IMR-90 (cell line): Measurements from ENCODE around the gene ENDOU. TPM values are rescaled to one million over a fixed set of nuclear protein-coding genes. Genes with fewer than 3 reads are reported as not detected.

Experiments
- ATAC-seq: fragments of 200-7000 bp; cut with Tn5 transposase; 2 replicates; pipeline ENCODE4 v1.9.1; 2020; ENCODE audit warnings: low read depth, mild to moderate bottlenecking, moderate library complexity
- BruUV-seq: library from RNA; stranded (reverse); fragments of 400-500 nt; replicated peaks from 2 replicates; lab custom pipeline; 2021; lab: Mats Ljungman, UMichigan
- CTCF ChIA-PET: fragments of 300-600 bp; formaldehyde crosslinking; extraction: SDS; loops from one replicate; lab custom pipeline; 2021; ENCODE audit warnings: antibody characterized with exemption; lab: Yijun Ruan, JAX
- POLR2A ChIA-PET: fragments of 300-600 bp; sonication (Branson Sonifier 250); formaldehyde crosslinking; loops from one replicate; lab custom pipeline; 2022; ENCODE audit warnings: antibody characterized with exemption; ENCODE audit not compliant: unreplicated experiment; lab: Charles Lee
- DNase-seq: peaks from one replicate; pipeline ENCODE4 v3.0.0; 2013
- H2AFZ ChIP-seq: replicated peaks from 2 replicates; pipeline ENCODE3; 2013; ENCODE audit warnings: low read length, mild to moderate bottlenecking; ENCODE audit not compliant: poor library complexity
- H2AK5ac ChIP-seq: 2 replicates; pipeline ENCODE4 v1.6.1; 2013; ENCODE audit warnings: low read depth, low read length, inconsistent platforms
- H2AK9ac ChIP-seq: replicated peaks from 2 replicates; pipeline ENCODE3; 2013; ENCODE audit warnings: mild to moderate bottlenecking, low read depth, low read length, moderate library complexity; ENCODE audit not compliant: poor library complexity
- H2BK120ac ChIP-seq: 2 replicates; pipeline ENCODE4 v1.6.1; 2013; ENCODE audit warnings: low read depth, low read length, inconsistent platforms
- H2BK15ac ChIP-seq: 3 replicates; pipeline ENCODE4 v1.6.1; 2013; ENCODE audit warnings: low read depth, low read length, inconsistent platforms
- H2BK20ac ChIP-seq: 2 replicates; pipeline ENCODE4 v1.6.1; 2013; ENCODE audit warnings: low read depth, mild to moderate bottlenecking, inconsistent platforms, low read length, moderate library complexity
- H2BK5ac ChIP-seq: 2 replicates; pipeline ENCODE4 v1.6.1; 2013; ENCODE audit warnings: mild to moderate bottlenecking, low read depth, low read length, inconsistent platforms; ENCODE audit not compliant: poor library complexity, severe bottlenecking
- H3K14ac ChIP-seq: replicated peaks from 2 replicates; pipeline ENCODE4 v1.6.1; 2013; ENCODE audit warnings: low read depth, low read length, inconsistent platforms
- H3K18ac ChIP-seq: 2 replicates; pipeline ENCODE4 v1.6.1; 2013; ENCODE audit warnings: low read depth, low read length, control low read depth
- H3K23ac ChIP-seq: 2 replicates; pipeline ENCODE4 v1.6.1; 2013; ENCODE audit warnings: low read depth, low read length, inconsistent platforms
- H3K27ac ChIP-seq: 2 replicates; pipeline ENCODE4 v1.5.1; 2013; ENCODE audit warnings: mild to moderate bottlenecking, control low read depth, low read length; ENCODE audit not compliant: insufficient read depth
- H3K27me3 ChIP-seq: 2 replicates; pipeline ENCODE4 v1.6.1; 2013; ENCODE audit warnings: low read length; ENCODE audit not compliant: control insufficient read depth, insufficient read depth
- H3K36me3 ChIP-seq: 2 replicates; pipeline ENCODE4 v1.6.1; 2013; ENCODE audit warnings: low read length, mixed read lengths; ENCODE audit not compliant: control insufficient read depth, insufficient read depth
- H3K4ac ChIP-seq: 2 replicates; pipeline ENCODE4 v1.6.1; 2013; ENCODE audit warnings: low read depth, low read length, inconsistent platforms
- H3K4me1 ChIP-seq: 2 replicates; pipeline ENCODE4 v1.6.1; 2013; ENCODE audit warnings: low read length, mixed read lengths; ENCODE audit not compliant: control insufficient read depth, insufficient read depth
- H3K4me2 ChIP-seq: 2 replicates; pipeline ENCODE4 v1.6.1; 2013; ENCODE audit warnings: low read depth, mild to moderate bottlenecking, control low read depth, low read length, moderate library complexity
- H3K4me3 ChIP-seq: 2 replicates; pipeline ENCODE4 v1.5.1; 2013; ENCODE audit warnings: low read depth, mild to moderate bottlenecking, control low read depth, low read length, moderate library complexity; ENCODE audit not compliant: insufficient read depth
- H3K56ac ChIP-seq: 2 replicates; pipeline ENCODE4 v1.6.1; 2013; ENCODE audit warnings: low read length, inconsistent platforms; ENCODE audit not compliant: insufficient read depth; ENCODE audit errors: extremely low read depth
- H3K79me1 ChIP-seq, 2 experiments: 2 replicates each; pipeline ENCODE4 v1.6.1; 2013; ENCODE audit warnings: low read length in 2 of 2, inconsistent platforms in 1 of 2, low read depth in 1 of 2
- H3K9ac ChIP-seq: 2 replicates; pipeline ENCODE4 v1.6.1; 2013; ENCODE audit warnings: low read depth, low read length, control low read depth
- H3K9me1 ChIP-seq: 2 replicates; pipeline ENCODE4 v1.6.1; 2013; ENCODE audit warnings: low read length, inconsistent platforms; ENCODE audit not compliant: insufficient read depth
- H3K9me3 ChIP-seq: 2 replicates; pipeline ENCODE4 v1.6.1; 2013; ENCODE audit warnings: low read length; ENCODE audit not compliant: control insufficient read depth, insufficient read depth
- H4K20me1 ChIP-seq: 2 replicates; pipeline ENCODE4 v1.6.1; 2013; ENCODE audit warnings: low read length, inconsistent platforms; ENCODE audit not compliant: insufficient read depth
- H4K5ac ChIP-seq: 2 replicates; pipeline ENCODE4 v1.6.1; 2013; ENCODE audit warnings: mild to moderate bottlenecking, low read depth, low read length, control low read depth
- H4K8ac ChIP-seq, 2 experiments: 2 replicates each; pipeline ENCODE4 v1.6.1; 2013; ENCODE audit warnings: low read depth in 2 of 2, low read length in 2 of 2, control low read depth in 1 of 2, inconsistent platforms in 1 of 2
- H4K91ac ChIP-seq: 2 replicates; pipeline ENCODE4 v1.6.1; 2013; ENCODE audit warnings: low read depth, low read length, inconsistent platforms; ENCODE audit not compliant: insufficient read depth
- BHLHE40 ChIP-seq: fragments of 150-350 bp; IDR thresholded peaks from 2 replicates; pipeline ENCODE4 v1.6.1; 2016; ENCODE audit warnings: mild to moderate bottlenecking, low read depth, low read length
- CTCF ChIP-seq: conservative IDR thresholded peaks from 2 replicates; pipeline ENCODE4 v1.5.1; 2012; ENCODE audit warnings: mild to moderate bottlenecking, low read depth, low read length, improper control_type of control experiment
- FOS ChIP-seq: fragments of 150-350 bp; IDR thresholded peaks from 2 replicates; pipeline ENCODE4 v1.6.1; 2016; ENCODE audit warnings: low read depth, low read length
- MXI1 ChIP-seq: IDR thresholded peaks from 2 replicates; pipeline ENCODE4 v1.6.1; 2012; ENCODE audit warnings: low read depth, mild to moderate bottlenecking, low read length, moderate library complexity, borderline replicate concordance
- RCOR1 ChIP-seq: IDR thresholded peaks from 2 replicates; pipeline ENCODE4 v1.6.1; 2012; ENCODE audit warnings: mild to moderate bottlenecking, low read length, improper control_type of control experiment; ENCODE audit not compliant: insufficient replicate concordance
- SMC3 ChIP-seq: fragments of 150-350 bp; IDR thresholded peaks from 2 replicates; pipeline ENCODE4 v1.6.1; 2016; ENCODE audit warnings: low read depth, mild to moderate bottlenecking, antibody characterized with exemption, low read length, moderate library complexity
- USF2 ChIP-seq: fragments of 150-350 bp; IDR thresholded peaks from 2 replicates; pipeline ENCODE4 v1.6.1; 2017; ENCODE audit warnings: mild to moderate bottlenecking, antibody characterized with exemption, low read length, low read depth
- WGBS, 2 experiments: methylation state at CpG; one replicate each; pipeline versions ENCODE4 v1.1.5 to v1.1.7; 2013; ENCODE audit warnings: missing lambda C conversion rate in 2 of 2; ENCODE audit not compliant: insufficient read length in 1 of 2; ENCODE audit errors: extremely low coverage in 2 of 2; 5-methylcytosine and 5-hydroxymethylcytosine counted together
- dilution Hi-C: fragments of 300-500 bp; cut with HindIII; formaldehyde crosslinking; loops from one replicate; pipeline ENCODE4 v1.14.3; 2018; ENCODE audit warnings: low sequenced_read_pairs; ENCODE audit not compliant: unreplicated experiment
- in situ Hi-C: fragments of 300-500 bp; cut with MboI; formaldehyde crosslinking; loops from 3 replicates; pipeline ENCODE4 v1.14.3; 2019; ENCODE audit warnings: low sequenced_read_pairs, inconsistent platforms, mixed read lengths
- intact Hi-C: fragments of 100-400 bp; cut with micrococcal nuclease; formaldehyde crosslinking; loops from 2 replicates; pipeline ENCODE4 v1.10.0; 2022
- polyA plus RNA-seq, 3 experiments: library from polyadenylated mRNA; depleted of rRNA; stranded (reverse); fragments of >200 nt; gene quantifications; 2 replicates each; pipeline ENCODE4 v1.2.3, GENCODE V29; 2012; ENCODE audit warnings: low replicate concordance in 1 of 3
- total RNA-seq: library from RNA; depleted of rRNA; stranded (reverse); fragments of >200 nt; gene quantifications from 2 replicates; pipeline ENCODE4 v1.2.3, GENCODE V29; 2012

ENDOU gene
- total and polyA plus RNA-seq, 2 of the 4 experiments (the other 2 are of a cell fraction) = under 0.01 to 0.09 TPM

DNA sequence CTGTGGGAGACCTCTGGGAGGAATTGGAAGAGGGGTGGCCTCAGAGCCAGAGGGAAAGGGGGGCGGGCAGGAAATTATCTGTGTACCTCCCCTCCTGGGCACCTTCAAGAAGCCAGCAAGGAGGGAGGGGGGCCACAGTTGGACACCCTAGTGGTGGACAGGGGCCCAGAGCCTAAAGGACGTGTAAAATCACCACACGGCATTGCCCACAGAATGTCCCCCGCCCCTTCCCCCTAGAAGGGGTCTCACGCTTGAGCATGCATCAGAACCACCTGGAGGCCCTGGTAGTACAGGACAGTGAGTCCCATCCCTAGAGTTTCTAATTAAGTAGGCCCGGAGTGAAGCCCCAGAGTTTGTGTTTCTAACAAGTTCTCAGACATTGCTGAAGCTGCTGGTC lies 8.2 kb downstream of the ENDOU start:
- H2BK20ac ChIP-seq = no peak overlapping the region
- ChIA-PET CTCF (interaction anchor here (0.5 to 1.2 kb wide), 7 partner anchors 10 to 902 kb away, joined by 3 to 7 read pairs (median 4); no protein-coding TSS in a partner anchor), POLR2A (no interaction called here)
- no peaks in the 10 kb centered on the region for H3K27me3 ChIP-seq
- no peak overlapping the region for H2BK5ac ChIP-seq
- H3K9ac ChIP-seq = no peak overlapping the region
- no peaks in the 10 kb centered on the region for H3K79me1 ChIP-seq
- no peaks in the 10 kb centered on the region for H3K36me3 ChIP-seq
- peak overlapping the region; percentile 82 for H2AFZ ChIP-seq
- in situ Hi-C loops = no loop called here
- H4K91ac ChIP-seq = no peak overlapping the region
- H3K9me1 ChIP-seq = no peaks in the 10 kb centered on the region
- no peak overlapping the region for H3K4ac ChIP-seq
- no peak overlapping the region for H3K14ac ChIP-seq
- no peak overlapping the region for H3K18ac ChIP-seq
- dilution Hi-C loops = no loop called here
- H3K9me3 ChIP-seq = no peaks in the 10 kb centered on the region
- intact Hi-C loops = loop anchor here (1.0 to 10.0 kb wide), 3 partner anchors 42 to 448 kb away; partner anchors contain the start of gene TMEM106C
- H3K4me2 ChIP-seq = no peak overlapping the region
- TF ChIP-seq CTCF (no peak), BHLHE40 (no peak), USF2 (no peak), RCOR1 (no peak), FOS (no peak), MXI1 (no peak), SMC3 (no peak)
- 87% methylated on average over 3 of the region's 6 CpGs; no CpG with 5 or more reads in 1 of the 2 experiments for WGBS, 2 experiments
- DNase-seq = no peak
- H2AK9ac ChIP-seq = peak overlapping the region; percentile 5
- H4K8ac ChIP-seq = no peak overlapping the region
- no peak overlapping the region for H3K27ac ChIP-seq
- no peak for ATAC-seq
- no peak overlapping the region for H2AK5ac ChIP-seq
- H2BK120ac ChIP-seq = no peak overlapping the region
- BruUV-seq = no TSS peak
- no peak overlapping the region for H2BK15ac ChIP-seq
- H3K56ac ChIP-seq = 0 out of 2 replicates have a peak overlapping the region, but pooled peaks have one; percentile 26
- H3K4me1 ChIP-seq = peaks cover 8% of the 10 kb centered on the region
- H4K20me1 ChIP-seq = no peaks in the 10 kb centered on the region
- H3K23ac ChIP-seq = no peak overlapping the region
- H3K4me3 ChIP-seq = no peak overlapping the region
- no peak overlapping the region for H4K5ac ChIP-seq
